Smooth muscle cell (in vitro differentiated cells): Measurements from ENCODE around the gene FAM169A. TPM values are rescaled to one million over a fixed set of nuclear protein-coding genes. Genes with fewer than 3 reads are reported as not detected.

Experiments used
- DNase-seq: peaks from one replicate; lab custom pipeline; 2025; ENCODE audit not compliant: unreplicated experiment; lab: John Stamatoyannopoulos, UW
- H2AFZ ChIP-seq: fragments of 200-600 bp; sonication (generic); 2 replicates; pipeline ENCODE4 v1.6.0; 2016; ENCODE audit warnings: antibody characterized with exemption, low read depth, mild to moderate bottlenecking
- H3F3A ChIP-seq: fragments of 200-600 bp; sonication (generic); 2 replicates; pipeline ENCODE4 v1.6.0; 2017; ENCODE audit warnings: antibody characterized with exemption, low read depth
- H3K27ac ChIP-seq: fragments of 200-600 bp; sonication (generic); 2 replicates; pipeline ENCODE4 v1.5.1; 2016; ENCODE audit warnings: low read depth, mild to moderate bottlenecking
- H3K27me3 ChIP-seq: fragments of 200-600 bp; sonication (generic); 2 replicates; pipeline ENCODE4 v1.6.1; 2016; ENCODE audit warnings: low read depth, mild to moderate bottlenecking
- H3K36me3 ChIP-seq: fragments of 200-600 bp; sonication (generic); 2 replicates; pipeline ENCODE4 v1.5.1; 2016; ENCODE audit warnings: low read depth
- H3K4me1 ChIP-seq: fragments of 200-600 bp; sonication (generic); 2 replicates; pipeline ENCODE4 v1.5.1; 2016; ENCODE audit warnings: low read depth
- H3K4me2 ChIP-seq: fragments of 200-600 bp; sonication (generic); 2 replicates; pipeline ENCODE4 v1.6.0; 2016; ENCODE audit warnings: mild to moderate bottlenecking
- H3K4me3 ChIP-seq: fragments of 200-600 bp; sonication (generic); 2 replicates; pipeline ENCODE4 v1.5.1; 2016; ENCODE audit warnings: mild to moderate bottlenecking
- H3K79me2 ChIP-seq: fragments of 200-600 bp; sonication (generic); 2 replicates; pipeline ENCODE4 v1.6.0; 2016; ENCODE audit warnings: low read depth, mild to moderate bottlenecking
- H3K9ac ChIP-seq: fragments of 200-600 bp; sonication (generic); 2 replicates; pipeline ENCODE4 v1.6.0; 2016; ENCODE audit warnings: low read depth
- H3K9me3 ChIP-seq: fragments of 200-600 bp; sonication (generic); replicated peaks from 2 replicates; pipeline ENCODE4 v1.5.1; 2016; ENCODE audit warnings: low read depth
- H4K20me1 ChIP-seq: fragments of 200-600 bp; sonication (generic); 2 replicates; pipeline ENCODE4 v1.6.0; 2016; ENCODE audit warnings: low read depth
- CTCF ChIP-seq: fragments of 200-600 bp; sonication (generic); IDR thresholded peaks from 2 replicates; pipeline ENCODE4 v1.5.1; 2017; ENCODE audit warnings: borderline replicate concordance, mild to moderate bottlenecking, antibody characterized with exemption; ENCODE audit not compliant: insufficient read depth, poor library complexity, severe bottlenecking
- WGBS: methylation state at CpG from one replicate; pipeline ENCODE4 v1.1.7; 2016; ENCODE audit warnings: low lambda C conversion rate; 5-methylcytosine and 5-hydroxymethylcytosine counted together
- polyA plus RNA-seq: library from polyadenylated mRNA; unstranded; fragments of >200 nt; fragmentation: Nextera tagmentation; extraction: Ambion mirVana; gene quantifications from 2 replicates; pipeline ENCODE4 v1.2.1, GENCODE V29; 2016
- total RNA-seq: library from RNA; depleted of rRNA; stranded (reverse); fragments of >200 nt; gene quantifications from 2 replicates; pipeline ENCODE4 v1.2.3, GENCODE V29; 2014

FAM169A gene
- total and polyA plus RNA-seq, 2 experiments from 2014 or later = 0.70 to 4.0 TPM

GRCh38 chr5:74833537-74834266 is 32.5 kb downstream of the FAM169A start:
- Histone ChIP-seq H3K9ac (no peak overlapping the region), H3K9me3 (no peaks in the 10 kb centered on the region), H3K4me1 (no peaks in the 10 kb centered on the region), H3K4me2 (no peak overlapping the region), H2AFZ (no peak overlapping the region), H3K4me3 (peak overlapping the region; percentile 25), H3F3A (no peaks in the 10 kb centered on the region), H3K27me3 (no peaks in the 10 kb centered on the region), H3K79me2 (no peaks in the 10 kb centered on the region), H3K36me3 (no peaks in the 10 kb centered on the region), H3K27ac (no peak overlapping the region), H4K20me1 (no peaks in the 10 kb centered on the region)
- no peak for DNase-seq
- TF ChIP-seq CTCF = no peak
- WGBS = 100% methylated on average over 3 of the region's 3 CpGs

GRCh38 chr5:74829413-74829812 is 36.8 kb downstream of the FAM169A start:
- Histone ChIP-seq H3K9me3 (no peaks in the 10 kb centered on the region), H3K4me3 (no peak overlapping the region), H3K79me2 (no peaks in the 10 kb centered on the region), H3K27me3 (no peaks in the 10 kb centered on the region), H3K27ac (no peak overlapping the region), H4K20me1 (no peaks in the 10 kb centered on the region), H2AFZ (no peak overlapping the region), H3K9ac (no peak overlapping the region), H3K4me2 (no peak overlapping the region), H3K4me1 (no peaks in the 10 kb centered on the region), H3K36me3 (no peaks in the 10 kb centered on the region), H3F3A (no peaks in the 10 kb centered on the region)
- TF ChIP-seq CTCF = no peak
- DNase-seq = no peak
- WGBS = 94% methylated on average over 7 of the region's 7 CpGs

GRCh38 chr5:74822288-74822687 is 43.9 kb downstream of the FAM169A start:
- Histone ChIP-seq H3F3A (no peaks in the 10 kb centered on the region), H3K36me3 (no peaks in the 10 kb centered on the region), H4K20me1 (no peaks in the 10 kb centered on the region), H3K4me2 (no peak overlapping the region), H3K27ac (no peak overlapping the region), H3K79me2 (no peaks in the 10 kb centered on the region), H3K9me3 (no peaks in the 10 kb centered on the region), H3K4me1 (no peaks in the 10 kb centered on the region), H2AFZ (no peak overlapping the region), H3K4me3 (no peak overlapping the region), H3K9ac (no peak overlapping the region), H3K27me3 (no peaks in the 10 kb centered on the region)
- TF ChIP-seq CTCF = no peak
- no peak for DNase-seq
- WGBS = 93% methylated on average over 1 of the region's 1 CpG

- Histone ChIP-seq H3K79me2 (no peaks in the 10 kb centered on the region), H3K9ac (no peak overlapping the region), H3K27me3 (no peaks in the 10 kb centered on the region), H2AFZ (no peak overlapping the region), H3K27ac (no peak overlapping the region), H3K4me3 (no peak overlapping the region), H3K9me3 (no peaks in the 10 kb centered on the region), H3K36me3 (no peaks in the 10 kb centered on the region), H3F3A (no peaks in the 10 kb centered on the region), H3K4me1 (no peaks in the 10 kb centered on the region), H3K4me2 (no peak overlapping the region), H4K20me1 (no peaks in the 10 kb centered on the region)
- WGBS = 39% methylated on average over 1 of the region's 1 CpG
- DNase-seq = no peak
- no peak for TF ChIP-seq CTCF
Measured at GRCh38 chr5:74816875-74817274, 49.3 kb downstream of the FAM169A start.
